MM.1S (cell line): Measurements from ENCODE around the gene BORCS8.
A peak's percentile ranks its signal among the peaks of the same experiment; 100 is the strongest.

Experiments
- EZH2 ChIP-seq: fragments of 300-600 bp; sonication (generic); optimal IDR thresholded peaks from 2 replicates; pipeline ENCODE3; 2017; ENCODE audit warnings: low read depth, mild to moderate bottlenecking, antibody characterized with exemption, low read length, mixed read lengths
- TF ChIP-seq, protein P1 (sequence below): fragments of 300-600 bp; sonication (generic); IDR thresholded peaks from 2 replicates; pipeline ENCODE4 v1.5.1; 2016; ENCODE audit warnings: antibody characterized with exemption, low read length, mixed read lengths

DNA sequence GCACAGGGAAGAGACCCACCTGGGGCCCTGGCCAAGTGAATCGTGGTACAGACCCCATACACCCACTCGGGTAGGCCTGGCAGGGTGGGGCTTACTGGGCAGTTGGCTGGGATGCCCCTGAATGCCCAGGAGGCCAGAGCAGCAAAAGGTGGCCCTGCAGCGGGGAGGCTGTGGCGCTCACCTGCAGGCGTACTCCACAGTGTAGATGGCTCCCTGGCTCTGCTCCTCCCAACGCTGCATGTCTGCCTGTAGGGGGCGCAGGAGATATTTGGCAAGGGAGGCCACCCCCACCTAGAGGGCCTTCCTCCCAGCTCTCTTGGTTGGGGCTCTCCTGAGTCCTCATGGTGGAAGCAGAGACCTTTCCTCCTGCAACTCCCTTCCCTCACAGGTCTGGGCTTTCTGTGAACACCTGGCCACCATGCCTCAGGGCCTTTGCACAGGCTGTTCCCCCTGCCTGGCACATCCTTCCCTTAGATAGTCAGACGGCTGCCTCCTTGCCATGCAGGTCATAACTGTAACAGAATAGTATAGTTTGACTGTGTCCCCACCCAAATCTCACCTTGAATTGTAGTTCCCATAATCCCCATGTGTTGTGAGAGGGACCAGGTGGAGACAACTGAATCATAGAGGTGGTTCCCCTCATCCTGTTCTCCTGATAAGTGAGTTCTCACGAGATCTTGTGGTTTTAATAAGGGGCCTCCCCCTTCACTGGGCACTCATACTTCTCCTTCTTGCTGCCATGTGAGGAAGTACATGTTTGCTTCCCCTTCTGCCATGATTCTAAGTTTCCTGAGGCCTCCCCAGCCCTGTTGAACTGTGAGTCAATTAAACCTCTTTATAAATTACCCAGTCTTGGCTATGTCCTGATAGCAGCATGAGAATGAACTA, 5.9 kb downstream of the BORCS8 start:
- TF ChIP-seq, protein P1, sequence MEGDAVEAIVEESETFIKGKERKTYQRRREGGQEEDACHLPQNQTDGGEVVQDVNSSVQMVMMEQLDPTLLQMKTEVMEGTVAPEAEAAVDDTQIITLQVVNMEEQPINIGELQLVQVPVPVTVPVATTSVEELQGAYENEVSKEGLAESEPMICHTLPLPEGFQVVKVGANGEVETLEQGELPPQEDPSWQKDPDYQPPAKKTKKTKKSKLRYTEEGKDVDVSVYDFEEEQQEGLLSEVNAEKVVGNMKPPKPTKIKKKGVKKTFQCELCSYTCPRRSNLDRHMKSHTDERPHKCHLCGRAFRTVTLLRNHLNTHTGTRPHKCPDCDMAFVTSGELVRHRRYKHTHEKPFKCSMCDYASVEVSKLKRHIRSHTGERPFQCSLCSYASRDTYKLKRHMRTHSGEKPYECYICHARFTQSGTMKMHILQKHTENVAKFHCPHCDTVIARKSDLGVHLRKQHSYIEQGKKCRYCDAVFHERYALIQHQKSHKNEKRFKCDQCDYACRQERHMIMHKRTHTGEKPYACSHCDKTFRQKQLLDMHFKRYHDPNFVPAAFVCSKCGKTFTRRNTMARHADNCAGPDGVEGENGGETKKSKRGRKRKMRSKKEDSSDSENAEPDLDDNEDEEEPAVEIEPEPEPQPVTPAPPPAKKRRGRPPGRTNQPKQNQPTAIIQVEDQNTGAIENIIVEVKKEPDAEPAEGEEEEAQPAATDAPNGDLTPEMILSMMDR: peak; percentile 84
- no peak for TF ChIP-seq EZH2
